ENCODE results near the gene ATP8B3.

The ATP8B3 gene

GRCh38 chr19:1825909-1826556 lies 14.0 kb upstream of the ATP8B3 start:
- peak; percentile 80 for TF ChIP-seq CTCF (IDR thresholded peaks at IDR 0.05; ENCODE audit: low read depth, low read length)
- H3K4me3 ChIP-seq (ENCODE audit: low read depth, low read length): no peak overlapping the region

- TF ChIP-seq CTCF (IDR thresholded peaks at IDR 0.05; ENCODE audit: low read depth, low read length): no peak
- no peak overlapping the region for H3K4me3 ChIP-seq (ENCODE audit: low read depth, low read length)
Observed at GRCh38 chr19:1824252-1824622, 12.2 kb upstream of the ATP8B3 start.

GRCh38 chr19:1823539-1824251 lies 11.6 kb upstream of the ATP8B3 start:
- no peak for TF ChIP-seq CTCF (IDR thresholded peaks at IDR 0.05; ENCODE audit: low read depth, low read length)
- H3K4me3 ChIP-seq (ENCODE audit: low read depth, low read length): no peak overlapping the region

- H3K4me3 ChIP-seq (ENCODE audit: low read depth, low read length): no peak overlapping the region
- TF ChIP-seq CTCF (IDR thresholded peaks at IDR 0.05; ENCODE audit: low read depth, low read length): no peak
Observed at GRCh38 chr19:1823020-1823419, 10.9 kb upstream of the ATP8B3 start.

GRCh38 chr19:1822210-1822609 lies 10.1 kb upstream of the ATP8B3 start:
- no peak overlapping the region for H3K4me3 ChIP-seq (ENCODE audit: low read depth, low read length)
- no peak for TF ChIP-seq CTCF (IDR thresholded peaks at IDR 0.05; ENCODE audit: low read depth, low read length)

- TF ChIP-seq CTCF (IDR thresholded peaks at IDR 0.05; ENCODE audit: low read depth, low read length): no peak
- no peak overlapping the region for H3K4me3 ChIP-seq (ENCODE audit: low read depth, low read length)
Observed at GRCh38 chr19:1819341-1820255, 7.5 kb upstream of the ATP8B3 start.
